Tibial artery (tissue), 4 donors: ENCODE measurements around the gene NFXL1.

ENCODE experiments used
- DNase-seq, 2 donors: peaks; one replicate each; pipeline ENCODE4 v3.0.0-alpha.2; 2019
- H3K27ac ChIP-seq, 2 donors: fragments of 200-600 bp; sonication (generic) in 1 of 2; 1 replicate in 1 of 2; 2 replicates in 1 of 2; pipeline ENCODE4 v1.5.1; 2018 to 2019; ENCODE audit warnings: mild to moderate bottlenecking in 1 of 2
- H3K27me3 ChIP-seq, 2 donors: fragments of 200-600 bp; sonication (generic) in 1 of 2; one replicate each; pipeline versions ENCODE4 v1.5.1 to v1.6.0; 2016 to 2019
- H3K36me3 ChIP-seq, 3 donors: fragments of 200-600 bp; sonication (generic) in 2 of 3; one replicate each; pipeline ENCODE4 v1.5.1; 2016 to 2019; ENCODE audit warnings: mild to moderate bottlenecking in 2 of 3
- H3K4me1 ChIP-seq, 4 donors: fragments of 200-600 bp; sonication (generic) in 2 of 4; 1 replicate in 3 of 4; 2 replicates in 1 of 4; pipeline ENCODE4 v1.5.1; 2016 to 2019
- H3K4me3 ChIP-seq, 2 donors: fragments of 200-600 bp; sonication (generic) in 1 of 2; 1 replicate in 1 of 2; 2 replicates in 1 of 2; pipeline ENCODE4 v1.5.1; 2018 to 2019; ENCODE audit warnings: mild to moderate bottlenecking in 2 of 2
- H3K9me3 ChIP-seq, 3 donors: fragments of 200-600 bp; sonication (generic) in 1 of 3; one replicate each; pipeline ENCODE4 v1.5.1; 2016 to 2019
- CTCF ChIP-seq, 2 experiments: fragments of 200-600 bp in 1 of 2; fragments of 450-650 bp in 1 of 2; IDR thresholded peaks; one replicate each; pipeline ENCODE4 v1.5.1; 2017 to 2019; ENCODE audit warnings: antibody characterized with exemption in 2 of 2, mild to moderate bottlenecking in 1 of 2, moderate library complexity in 1 of 2
- intact Hi-C: fragments of 100-400 bp; cut with DNase I; formaldehyde crosslinking; loops from one replicate; pipeline ENCODE4 v1.15.0; 2023; ENCODE audit warnings: low total_unique reads

The NFXL1 gene

DNA sequence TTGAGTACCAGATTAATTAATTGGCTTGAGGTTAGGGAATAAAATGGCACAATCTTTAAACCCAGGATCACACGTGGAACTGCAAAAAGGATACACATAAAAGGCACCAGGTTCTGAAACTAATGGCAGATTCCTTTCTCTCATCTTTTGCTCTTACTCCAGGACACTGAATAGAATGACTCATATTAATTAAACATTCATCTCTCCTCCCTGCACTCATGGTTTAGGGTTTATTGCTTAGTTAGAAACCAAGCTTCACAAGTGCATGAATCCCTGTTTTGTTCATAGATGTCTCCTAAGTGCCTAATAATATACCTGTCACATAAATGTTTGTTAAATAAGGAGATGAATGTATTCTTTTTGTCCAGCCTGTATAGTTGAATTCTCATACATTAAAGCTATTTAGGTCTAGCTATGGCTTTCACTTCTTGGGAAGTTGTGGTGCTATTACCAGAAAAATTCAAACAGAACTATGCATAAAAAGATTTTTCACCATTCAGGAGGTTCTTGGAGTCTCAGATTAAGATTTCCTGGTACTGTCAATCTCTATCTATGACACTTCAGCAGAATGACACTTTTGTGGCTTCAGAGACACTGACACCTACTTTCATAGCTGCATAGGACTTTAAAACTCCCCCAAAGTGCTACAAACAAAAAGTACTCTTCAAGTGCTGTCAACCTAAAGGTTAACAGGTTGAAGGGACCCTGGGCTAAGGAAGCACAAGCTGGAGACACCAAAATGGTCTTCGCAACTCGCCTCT lies 83.9 kb downstream of the NFXL1 start:
- no peaks in the 10 kb centered on the region for H3K27me3 ChIP-seq
- TF ChIP-seq CTCF (IDR thresholded peaks at IDR 0.05) = no peak
- no peak for DNase-seq
- peaks cover 0 to 5% (median 2%) of the 10 kb centered on the region in 4 donors for H3K4me1 ChIP-seq
- no peak overlapping the region for H3K27ac ChIP-seq
- intact Hi-C loops = loop anchor here (10.0 kb wide), 1 partner anchor 126 kb away; no protein-coding TSS in a partner anchor
- no peak overlapping the region for H3K4me3 ChIP-seq
- no peaks in the 10 kb centered on the region for H3K36me3 ChIP-seq
- no peaks in the 10 kb centered on the region for H3K9me3 ChIP-seq

DNA sequence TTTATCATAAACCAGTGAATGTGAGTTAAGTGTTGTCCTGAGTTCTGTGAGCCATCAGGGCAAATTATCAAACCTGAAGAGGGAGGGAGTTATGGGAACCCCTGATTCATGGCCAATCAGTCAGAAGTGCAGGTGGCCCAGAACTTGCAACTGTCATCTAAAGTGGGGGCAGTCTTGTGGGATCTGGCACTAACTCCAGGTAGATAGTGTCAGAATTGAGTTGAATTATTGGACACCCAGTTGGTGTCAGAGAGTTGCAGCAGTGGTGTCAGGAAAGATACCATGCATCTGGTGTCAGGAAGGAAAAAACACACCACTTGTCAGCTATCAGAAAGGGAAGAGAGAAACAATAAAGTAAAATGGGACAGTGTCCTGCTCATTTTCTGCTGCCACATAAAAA lies 84.9 kb downstream of the NFXL1 start:
- intact Hi-C loops = no loop called here
- TF ChIP-seq CTCF (IDR thresholded peaks at IDR 0.05) = no peak
- no peaks in the 10 kb centered on the region for H3K4me1 ChIP-seq
- H3K4me3 ChIP-seq = no peak overlapping the region
- H3K27me3 ChIP-seq = no peaks in the 10 kb centered on the region
- no peak for DNase-seq
- H3K9me3 ChIP-seq = no peaks in the 10 kb centered on the region
- H3K36me3 ChIP-seq = no peaks in the 10 kb centered on the region
- H3K27ac ChIP-seq = no peak overlapping the region

- Histone ChIP-seq H3K4me1 (no peaks in the 10 kb centered on the region), H3K4me3 (no peak overlapping the region), H3K36me3 (no peaks in the 10 kb centered on the region), H3K27me3 (no peaks in the 10 kb centered on the region), H3K9me3 (no peaks in the 10 kb centered on the region), H3K27ac (no peak overlapping the region)
- intact Hi-C loops = no loop called here
- DNase-seq = no peak
- no peak for TF ChIP-seq CTCF (IDR thresholded peaks at IDR 0.05)
Observed at GRCh38 chr4:47827343-47828047, 86.9 kb downstream of the NFXL1 start.

DNA sequence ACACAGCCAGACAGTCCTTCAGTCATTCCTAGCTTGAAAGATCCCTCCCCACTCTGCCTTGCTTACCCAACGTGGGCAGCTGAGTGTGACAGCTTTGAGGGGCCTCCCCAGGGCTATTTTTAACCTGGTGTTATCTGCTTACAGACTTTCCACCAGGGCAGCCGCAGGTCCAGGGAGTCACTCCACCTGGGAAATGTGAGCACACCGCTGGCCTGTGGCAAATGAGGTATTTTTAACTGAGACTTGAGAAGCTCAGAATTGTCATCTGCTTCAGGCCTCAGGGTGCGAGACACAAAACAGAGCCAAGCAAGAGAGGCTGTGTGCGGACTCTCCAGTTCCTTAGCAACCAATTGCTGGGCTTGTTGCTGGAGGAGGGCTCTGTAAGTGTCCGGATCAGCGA lies 89.5 kb downstream of the NFXL1 start:
- no peak for DNase-seq
- no peak overlapping the region for H3K27ac ChIP-seq
- no peaks in the 10 kb centered on the region for H3K4me1 ChIP-seq
- H3K4me3 ChIP-seq = no peak overlapping the region
- H3K36me3 ChIP-seq = no peaks in the 10 kb centered on the region
- intact Hi-C loops = no loop called here
- no peaks in the 10 kb centered on the region for H3K9me3 ChIP-seq
- TF ChIP-seq CTCF (IDR thresholded peaks at IDR 0.05) = no peak
- no peaks in the 10 kb centered on the region for H3K27me3 ChIP-seq

- no peak for TF ChIP-seq CTCF (IDR thresholded peaks at IDR 0.05)
- Histone ChIP-seq H3K36me3 (no peaks in the 10 kb centered on the region), H3K4me3 (no peak overlapping the region), H3K27me3 (no peaks in the 10 kb centered on the region), H3K9me3 (no peaks in the 10 kb centered on the region), H3K27ac (no peak overlapping the region), H3K4me1 (no peaks in the 10 kb centered on the region)
- no peak for DNase-seq
- intact Hi-C loops = no loop called here
Observed at GRCh38 chr4:47819178-47819577, 95.2 kb downstream of the NFXL1 start.
